NT2/D1 (cell line): ENCODE results near the gene TOR2A.

Experiments used
- DNase-seq: peaks from one replicate; pipeline ENCODE4 v3.0.0-alpha.2; 2011; ENCODE audit warnings: low read depth, low spot score
- H3K27me3 ChIP-seq: 2 replicates; pipeline ENCODE4 v1.6.0; 2011; ENCODE audit warnings: mild to moderate bottlenecking; ENCODE audit not compliant: insufficient read length, insufficient read depth
- H3K36me3 ChIP-seq: 2 replicates; pipeline ENCODE4 v1.6.1; 2011; ENCODE audit warnings: mild to moderate bottlenecking, low read length, mixed read lengths; ENCODE audit not compliant: insufficient read depth, insufficient read length
- H3K4me1 ChIP-seq: 2 replicates; pipeline ENCODE4 v1.5.1; 2011; ENCODE audit not compliant: insufficient read depth, insufficient read length
- H3K4me3 ChIP-seq: 2 replicates; pipeline ENCODE4 v1.5.1; 2011; ENCODE audit warnings: low read depth; ENCODE audit not compliant: insufficient read length
- H3K9ac ChIP-seq: 2 replicates; pipeline ENCODE4 v1.6.0; 2011; ENCODE audit warnings: low read depth; ENCODE audit not compliant: insufficient read length
- H3K9me3 ChIP-seq: 2 replicates; pipeline ENCODE4 v1.5.1; 2011; ENCODE audit warnings: mild to moderate bottlenecking, low read length; ENCODE audit not compliant: insufficient read depth
- SUZ12 ChIP-seq: IDR thresholded peaks from 2 replicates; pipeline ENCODE4 v1.6.1; 2011; ENCODE audit not compliant: insufficient read length, insufficient read depth; ENCODE audit errors: extremely low read depth
- YY1 ChIP-seq: IDR thresholded peaks from 2 replicates; pipeline ENCODE4 v1.6.1; 2011; ENCODE audit not compliant: insufficient read length, insufficient read depth
- ZNF274 ChIP-seq: IDR thresholded peaks from 2 replicates; pipeline ENCODE4 v1.6.1; 2011; ENCODE audit warnings: mild to moderate bottlenecking, low read depth, low read length

Gene TOR2A

DNA sequence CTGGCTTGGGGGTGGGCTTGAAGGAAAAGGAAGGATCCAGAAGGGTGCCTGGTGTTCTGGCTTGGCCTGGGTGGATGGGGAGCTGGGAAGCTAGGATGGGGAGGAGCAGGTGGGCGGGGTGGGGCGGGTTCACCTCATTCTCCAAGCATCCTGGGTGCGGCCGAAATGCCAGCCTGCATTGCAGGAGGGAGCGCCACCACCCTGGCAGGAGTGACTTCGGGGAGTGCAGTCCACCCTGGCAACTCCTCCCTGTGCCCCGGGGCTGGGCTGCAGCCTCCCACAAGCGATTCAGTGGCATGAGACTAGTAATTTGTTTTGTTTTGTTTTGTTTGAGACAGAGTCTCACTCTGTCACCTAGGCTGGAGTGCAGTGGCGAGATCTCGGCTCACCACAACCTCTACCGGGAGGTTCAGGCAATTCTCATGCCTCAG is 13.7 kb downstream of the TOR2A start:
- no peak overlapping the region for H3K9ac ChIP-seq
- peaks cover 5% of the 10 kb centered on the region for H3K27me3 ChIP-seq
- DNase-seq, result no peak
- TF ChIP-seq YY1, result no peak
- TF ChIP-seq SUZ12, result no peak
- no peak for TF ChIP-seq ZNF274
- H3K9me3 ChIP-seq, result no peaks in the 10 kb centered on the region
- no peak overlapping the region for H3K4me3 ChIP-seq
- no peaks in the 10 kb centered on the region for H3K36me3 ChIP-seq
- H3K4me1 ChIP-seq, result peaks cover 11% of the 10 kb centered on the region

DNA sequence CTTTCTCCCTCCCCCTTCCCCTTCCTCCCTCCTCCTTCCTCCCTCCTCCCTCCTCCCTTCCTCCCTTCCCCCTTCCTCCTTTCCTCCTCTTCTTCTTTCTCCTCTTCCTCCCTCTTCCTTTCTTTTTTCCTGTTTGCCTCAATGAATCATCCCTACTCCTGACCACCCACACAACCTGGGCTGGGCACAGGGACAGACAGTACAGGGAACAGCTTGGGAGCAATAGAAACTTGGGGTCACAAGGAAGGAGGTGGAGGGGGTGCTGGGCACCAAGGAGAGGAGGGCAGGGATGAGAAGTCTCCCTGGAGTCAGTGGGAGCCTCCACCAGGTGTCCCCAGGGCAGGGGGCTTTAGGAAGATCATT is 14.2 kb downstream of the TOR2A start:
- Histone ChIP-seq H3K9ac (no peak overlapping the region), H3K36me3 (no peaks in the 10 kb centered on the region), H3K4me3 (no peak overlapping the region), H3K4me1 (peaks cover 16% of the 10 kb centered on the region), H3K9me3 (no peaks in the 10 kb centered on the region), H3K27me3 (peaks cover 5% of the 10 kb centered on the region)
- DNase-seq, result no peak
- TF ChIP-seq YY1, result no peak
- no peak for TF ChIP-seq ZNF274
- TF ChIP-seq SUZ12, result no peak

DNA sequence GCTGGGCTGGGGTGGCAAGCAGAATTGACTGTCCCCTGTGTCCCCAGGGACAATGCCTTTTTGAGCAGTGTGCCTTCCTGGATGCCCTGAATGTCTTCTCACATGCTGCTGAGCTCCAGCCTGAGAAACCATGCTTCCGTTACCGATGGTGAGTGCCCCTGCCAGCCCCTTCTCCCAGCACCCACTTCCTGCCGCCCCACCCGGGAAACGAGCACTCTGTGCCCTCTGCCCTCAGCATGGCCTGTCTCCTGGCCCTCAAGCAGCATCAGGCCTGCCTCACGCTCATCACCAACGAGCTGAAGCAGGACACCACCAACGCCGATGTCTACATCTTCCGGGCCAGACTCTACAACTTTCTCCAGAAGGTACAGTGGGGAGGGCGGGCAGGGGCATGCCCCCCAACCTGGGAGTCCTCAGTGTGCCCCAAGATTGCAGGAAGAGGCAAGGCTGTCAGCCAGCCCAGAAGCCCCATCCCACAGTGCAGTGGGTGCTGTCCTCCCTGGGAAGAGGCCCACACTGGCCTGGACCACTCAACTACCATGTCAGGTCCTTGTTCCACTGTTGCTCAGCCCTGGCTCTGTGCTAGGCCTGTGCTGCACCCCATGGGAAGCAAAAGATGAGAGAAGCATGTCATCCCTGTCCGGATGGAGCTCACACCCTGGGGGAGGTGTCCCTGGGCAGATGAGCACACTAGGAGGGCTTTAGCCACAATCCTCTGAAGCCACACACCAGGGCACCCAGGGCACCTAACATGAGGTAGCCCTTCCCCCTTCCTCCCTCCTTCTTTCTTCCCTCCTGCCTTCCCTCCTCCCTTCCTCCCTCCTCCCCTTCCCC is 14.8 kb downstream of the TOR2A start:
- no peak for TF ChIP-seq YY1
- no peak for TF ChIP-seq SUZ12
- no peak for TF ChIP-seq ZNF274
- no peak for DNase-seq
- peaks cover 6% of the 10 kb centered on the region for H3K27me3 ChIP-seq
- no peaks in the 10 kb centered on the region for H3K9me3 ChIP-seq
- H3K4me3 ChIP-seq, result no peak overlapping the region
- H3K36me3 ChIP-seq, result no peaks in the 10 kb centered on the region
- peaks cover 16% of the 10 kb centered on the region for H3K4me1 ChIP-seq
- H3K9ac ChIP-seq, result no peak overlapping the region

DNA sequence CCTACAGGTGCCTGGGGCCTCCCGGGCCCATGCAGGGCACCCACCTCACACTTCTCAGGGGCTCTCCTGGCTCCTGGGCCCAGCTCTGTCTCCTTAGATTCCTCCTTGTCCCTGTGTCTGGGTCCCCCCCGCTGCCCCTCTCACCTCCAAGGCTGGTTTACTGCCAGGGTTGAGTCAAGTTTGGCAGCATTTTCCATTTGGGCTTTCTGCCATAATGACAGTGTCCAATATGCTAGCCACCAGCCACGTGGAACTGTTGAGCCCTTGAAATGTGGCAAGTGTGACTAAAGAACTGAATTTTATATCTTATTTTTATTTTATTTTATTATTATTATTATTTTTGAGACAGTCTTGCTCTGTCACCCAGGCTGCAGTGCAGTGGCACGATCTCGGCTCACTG is 17.3 kb downstream of the TOR2A start:
- DNase-seq, result no peak
- Histone ChIP-seq H3K4me1 (peaks cover 20% of the 10 kb centered on the region), H3K9ac (no peak overlapping the region), H3K4me3 (no peak overlapping the region), H3K9me3 (no peaks in the 10 kb centered on the region), H3K27me3 (peaks cover 21% of the 10 kb centered on the region), H3K36me3 (no peaks in the 10 kb centered on the region)
- TF ChIP-seq YY1 (no peak), ZNF274 (no peak), SUZ12 (no peak)

DNA sequence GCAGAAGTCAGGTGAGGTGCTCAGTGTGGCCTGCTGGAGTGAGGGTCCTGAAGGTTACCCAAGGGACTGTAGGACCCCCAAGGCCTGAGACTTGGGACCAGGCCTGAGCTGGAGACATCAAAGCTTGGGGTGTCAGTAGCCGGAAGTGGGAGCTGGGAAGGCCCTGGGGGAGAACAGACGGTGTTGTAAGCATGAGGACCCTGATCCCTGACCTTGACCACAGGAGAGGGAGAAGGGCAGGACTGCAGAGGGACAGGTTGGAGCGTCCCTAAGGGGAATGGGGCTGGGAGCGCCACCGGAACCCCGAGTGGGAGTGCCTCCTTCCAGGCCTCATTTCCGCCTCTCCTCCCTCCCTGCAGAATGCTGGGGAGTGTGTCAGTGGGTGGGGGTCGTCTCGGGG is 18.7 kb downstream of the TOR2A start:
- DNase-seq, result no peak
- H3K27me3 ChIP-seq, result peaks cover 21% of the 10 kb centered on the region
- TF ChIP-seq SUZ12 (no peak), YY1 (no peak), ZNF274 (no peak)
- H3K36me3 ChIP-seq, result no peaks in the 10 kb centered on the region
- peak overlapping the region; percentile 61 for H3K9ac ChIP-seq
- peaks cover 15% of the 10 kb centered on the region for H3K4me1 ChIP-seq
- H3K4me3 ChIP-seq, result peak overlapping the region; percentile 85
- H3K9me3 ChIP-seq, result no peaks in the 10 kb centered on the region

DNA sequence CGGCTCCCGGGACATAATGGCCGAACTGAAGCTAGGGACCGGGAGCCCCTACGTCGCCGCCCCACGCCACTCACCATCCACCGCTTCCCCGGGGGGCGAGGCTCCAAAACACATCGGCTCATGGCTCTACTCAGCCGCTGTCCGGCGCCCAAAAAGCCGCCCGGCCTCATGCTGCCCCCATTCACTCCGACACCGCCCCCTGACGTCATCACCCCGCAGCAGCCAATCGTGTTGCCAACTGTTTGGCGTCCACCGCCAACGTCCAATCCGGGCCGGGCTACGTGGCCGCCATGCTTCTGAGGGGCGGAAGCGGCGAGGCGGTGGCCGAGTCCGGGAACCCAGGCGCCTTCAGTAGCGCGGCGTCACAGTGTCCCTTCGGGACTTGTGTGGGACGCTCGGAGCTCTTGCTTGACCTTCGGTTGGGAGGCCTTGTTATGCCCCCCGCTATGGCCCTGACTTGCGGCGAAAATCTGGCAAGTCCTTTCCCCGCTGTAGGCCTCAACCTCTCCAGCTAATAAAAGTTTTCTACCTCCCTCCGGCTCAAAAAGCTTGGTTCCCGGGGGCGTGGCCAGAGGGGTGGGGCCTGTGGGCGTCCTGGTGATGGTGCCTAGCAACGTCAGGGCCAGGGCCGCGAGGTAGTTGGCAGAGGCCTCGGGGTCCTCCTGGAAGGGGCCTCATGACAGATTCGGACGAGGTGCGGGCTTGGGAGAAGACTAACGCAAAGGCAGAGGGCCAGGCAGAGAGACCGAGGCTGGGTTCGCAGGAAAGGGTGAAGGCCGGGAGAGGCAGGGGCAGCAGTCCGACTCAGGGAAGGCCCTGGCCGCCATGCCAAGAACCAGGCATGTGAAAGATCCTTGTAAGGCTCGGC is 19.4 kb downstream of the TOR2A start, which contains the start of the genes PTRH1 and TTC16:
TSS of gene PTRH1 (minus strand) at position 194 of the 868 bp plus-strand sequence. CDS start at position 170, 24 bp downstream.
TSS of gene TTC16 (plus strand) at position 610 of the 868 bp plus-strand sequence. CDS start at position 677, 67 bp downstream.
- Histone ChIP-seq H3K4me3 (peak within 1 kb of the TSS; percentile 85), H3K9ac (peak within 1 kb of the TSS; percentile 81), H3K27me3 (peaks cover 21% of the 10 kb centered on the region), H3K4me1 (peaks cover 15% of the 10 kb centered on the region), H3K36me3 (no peaks in the 10 kb centered on the region), H3K9me3 (no peaks in the 10 kb centered on the region)
- peak; percentile 93 for DNase-seq
- TF ChIP-seq YY1 (peak; percentile 96), SUZ12 (no peak)

DNA sequence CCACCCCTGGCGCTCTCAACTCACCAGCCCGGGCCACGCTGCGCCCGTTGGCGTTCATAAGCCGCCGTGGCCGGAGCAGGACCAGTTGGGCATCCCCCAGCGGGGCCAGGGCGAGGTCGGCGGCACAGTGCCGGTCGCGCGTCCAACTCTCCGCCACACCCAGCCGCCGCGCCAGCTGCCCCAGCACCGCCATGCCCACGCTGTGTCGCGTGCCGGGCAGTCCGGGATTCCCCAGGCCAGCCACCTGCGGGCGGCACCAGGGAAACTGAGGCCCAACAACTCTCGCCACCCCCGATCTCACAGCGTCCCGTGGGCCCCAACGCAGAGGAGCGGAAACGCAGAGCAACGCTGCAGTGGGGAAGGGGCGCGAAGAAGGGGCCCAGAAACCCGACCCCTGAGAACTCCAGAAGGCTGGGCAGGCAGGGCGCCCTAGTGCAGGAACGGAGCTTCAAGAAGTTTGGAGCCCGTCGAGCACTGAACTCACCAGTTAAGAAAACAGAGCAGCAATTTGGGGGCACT is 20.1 kb downstream of the TOR2A start:
- Histone ChIP-seq H3K4me3 (peak overlapping the region; percentile 85), H3K4me1 (peaks cover 15% of the 10 kb centered on the region), H3K27me3 (peaks cover 21% of the 10 kb centered on the region), H3K9me3 (no peaks in the 10 kb centered on the region), H3K9ac (peak overlapping the region; percentile 81), H3K36me3 (no peaks in the 10 kb centered on the region)
- no peak for DNase-seq
- TF ChIP-seq ZNF274, result no peak
- no peak for TF ChIP-seq SUZ12
- TF ChIP-seq YY1, result no peak
